Mesothelial cell of epicardium (in vitro differentiated cells): Measurements from ENCODE around the gene ESPNL. TPM values are rescaled to one million over a fixed set of nuclear protein-coding genes. Genes with fewer than 3 reads are reported as not detected.

Source experiments
- DNase-seq, 2 experiments: peaks; one replicate each; pipeline ENCODE4 v3.0.0; 2021; ENCODE audit warnings: low spot score in 2 of 2; ENCODE audit not compliant: unreplicated experiment in 2 of 2
- H3K27ac Mint-ChIP-seq: 2 replicates; pipeline ENCODE4 v1.8.0; 2021; ENCODE audit warnings: mixed read lengths
- H3K27me3 Mint-ChIP-seq: 2 replicates; pipeline ENCODE4 v1.8.0; 2021; ENCODE audit warnings: low read depth, mixed read lengths
- H3K36me3 Mint-ChIP-seq: 2 replicates; pipeline ENCODE4 v1.8.0; 2021; ENCODE audit warnings: mixed read lengths
- H3K4me1 Mint-ChIP-seq: 2 replicates; pipeline ENCODE4 v1.8.0; 2021; ENCODE audit warnings: mixed read lengths
- H3K4me3 Mint-ChIP-seq: 2 replicates; pipeline ENCODE4 v1.8.0; 2021; ENCODE audit warnings: mild to moderate bottlenecking, moderate library complexity, mixed read lengths
- H3K9me3 Mint-ChIP-seq: 2 replicates; pipeline ENCODE4 v1.8.0; 2021; ENCODE audit warnings: mixed read lengths
- CTCF ChIP-seq: fragments of 200-600 bp; sonication (generic); IDR thresholded peaks from one replicate; pipeline ENCODE4 v1.5.0; 2021; ENCODE audit warnings: antibody characterized with exemption; ENCODE audit not compliant: unreplicated experiment
- total RNA-seq: library from RNA; stranded (reverse); gene quantifications from 3 replicates; pipeline ENCODE4 v1.2.1, GENCODE V29; 2021

ESPNL gene
- total RNA-seq, 1 donor from 2014 or later: 0.38 TPM

- Mint-ChIP-seq H3K9me3 (peaks cover 3% of the 10 kb centered on the region), H3K27ac (no peak overlapping the region), H3K4me1 (peaks cover 4% of the 10 kb centered on the region), H3K27me3 (peaks cover 29% of the 10 kb centered on the region), H3K4me3 (no peak overlapping the region), H3K36me3 (no peaks in the 10 kb centered on the region)
- no peak for DNase-seq
- TF ChIP-seq CTCF: no peak
These were observed 55.9 kb downstream of the ESPNL start for GRCh38 chr2:238155761-238156694.

GRCh38 chr2:238157506-238158017 is 57.4 kb downstream of the ESPNL start:
- TF ChIP-seq CTCF: no peak
- Mint-ChIP-seq H3K4me1 (peaks cover 4% of the 10 kb centered on the region), H3K4me3 (no peak overlapping the region), H3K9me3 (peaks cover 3% of the 10 kb centered on the region), H3K27ac (no peak overlapping the region), H3K36me3 (no peaks in the 10 kb centered on the region), H3K27me3 (peaks cover 44% of the 10 kb centered on the region)
- DNase-seq: no peak

GRCh38 chr2:238158018-238158508 is 57.9 kb downstream of the ESPNL start:
- H3K4me3 Mint-ChIP-seq: peak overlapping the region; percentile 10

GRCh38 chr2:238158509-238159070 is 58.5 kb downstream of the ESPNL start, which contains the start of gene ERFE:
ERFE (plus strand) TSS chr2:238158970; CDS start chr2:238159008, 38 bp downstream.
- Mint-ChIP-seq H3K27ac (no peak within 1 kb of the TSS), H3K27me3 (peaks cover 54% of the 10 kb centered on the region), H3K4me1 (peaks cover 4% of the 10 kb centered on the region), H3K9me3 (peaks cover 3% of the 10 kb centered on the region), H3K4me3 (peak within 1 kb of the TSS; percentile 46), H3K36me3 (no peaks in the 10 kb centered on the region)
- peak; percentile 57 for TF ChIP-seq CTCF
- peak in 1 of 2 experiments; percentile 71 for DNase-seq

More at GRCh38 chr2:238158018-238158508, 57.9 kb downstream of the ESPNL start:
- peaks cover 50% of the 10 kb centered on the region for H3K27me3 Mint-ChIP-seq
- H3K27ac Mint-ChIP-seq: no peak overlapping the region
- H3K4me1 Mint-ChIP-seq: peaks cover 4% of the 10 kb centered on the region
- peaks cover 3% of the 10 kb centered on the region for H3K9me3 Mint-ChIP-seq
- no peak for DNase-seq
- no peak for TF ChIP-seq CTCF
- no peaks in the 10 kb centered on the region for H3K36me3 Mint-ChIP-seq

GRCh38 chr2:238159071-238159539 is 59.0 kb downstream of the ESPNL start:
- peak; percentile 8 for TF ChIP-seq CTCF
- Mint-ChIP-seq H3K27me3 (peaks cover 54% of the 10 kb centered on the region), H3K27ac (no peak overlapping the region), H3K4me3 (peak overlapping the region; percentile 46), H3K9me3 (peaks cover 2% of the 10 kb centered on the region), H3K36me3 (no peaks in the 10 kb centered on the region), H3K4me1 (peaks cover 4% of the 10 kb centered on the region)
- DNase-seq: peak in 1 of 2 experiments; percentile 43
